Heart left ventricle (tissue), 16 donors: ENCODE data around the gene TTLL9. TPM values are rescaled to one million over a fixed set of nuclear protein-coding genes. Genes with fewer than 3 reads are reported as not detected.

Source experiments
- ATAC-seq, 4 donors: fragments of 200-7000 bp; cut with Tn5 transposase; one replicate each; pipeline ENCODE4 v1.9.1; 2020 to 2022; ENCODE audit warnings: moderate library complexity in 4 of 4, mild to moderate bottlenecking in 3 of 4, moderate number of reproducible peaks in 1 of 4
- DNase-seq, 5 donors: peaks; one replicate each; pipeline ENCODE4 v3.0.0-alpha.2; 2020
- H3K27ac ChIP-seq, 12 donors: fragments of 200-600 bp; sonication (generic) in 4 of 12; one replicate each; pipeline versions ENCODE4 v1.5.0 to v1.8.0; 2016 to 2022; ENCODE audit warnings: mild to moderate bottlenecking in 2 of 12
- H3K27me3 ChIP-seq, 9 donors: fragments of 200-600 bp; sonication (generic) in 2 of 9; one replicate each; pipeline versions ENCODE4 v1.5.1 to v1.8.0; 2016 to 2022; ENCODE audit warnings: mild to moderate bottlenecking in 3 of 9
- H3K36me3 ChIP-seq, 9 donors: fragments of 200-600 bp; sonication (generic) in 2 of 9; one replicate each; pipeline versions ENCODE4 v1.5.0 to v1.8.0; 2018 to 2022; ENCODE audit warnings: mild to moderate bottlenecking in 2 of 9
- H3K4me1 ChIP-seq, 12 donors: fragments of 200-600 bp; sonication (generic) in 4 of 12; one replicate each; pipeline versions ENCODE4 v1.5.0 to v1.8.0; 2016 to 2022; ENCODE audit warnings: mild to moderate bottlenecking in 3 of 12
- H3K4me3 ChIP-seq, 12 donors: fragments of 200-600 bp; sonication (generic) in 4 of 12; one replicate each; pipeline versions ENCODE4 v1.5.0 to v1.8.0; 2017 to 2022; ENCODE audit warnings: mild to moderate bottlenecking in 9 of 12, moderate library complexity in 4 of 12
- H3K9me3 ChIP-seq, 12 donors: fragments of 200-600 bp; sonication (generic) in 4 of 12; one replicate each; pipeline versions ENCODE4 v1.5.0 to v1.8.0; 2016 to 2022; ENCODE audit warnings: mild to moderate bottlenecking in 1 of 12
- CTCF ChIP-seq, 12 donors: fragments of 200-600 bp; sonication (generic) in 4 of 12; IDR thresholded peaks; one replicate each; pipeline versions ENCODE4 v1.5.0 to v1.8.0; 2018 to 2022; ENCODE audit warnings: antibody characterized with exemption in 12 of 12, mild to moderate bottlenecking in 5 of 12
- POLR2A ChIP-seq, 2 donors: fragments of 450-650 bp; IDR thresholded peaks; one replicate each; pipeline ENCODE4 v1.6.1; 2017; ENCODE audit warnings: antibody characterized with exemption in 2 of 2, mild to moderate bottlenecking in 2 of 2, moderate library complexity in 2 of 2
- WGBS, 4 donors: extraction: QIAGEN DNeasy Blood & Tissue Kit in 2 of 4; methylation state at CpG; one replicate each; pipeline versions ENCODE4 v1.1.5 to v1.1.7; 2013 to 2018; 5-methylcytosine and 5-hydroxymethylcytosine counted together
- intact Hi-C, 10 donors: fragments of 100-400 bp; cut with DNase I; formaldehyde crosslinking; loops; one replicate each; pipeline versions ENCODE4 v1.11.1 to v1.14.2; 2022
- polyA plus RNA-seq, 2 donors: library from polyadenylated mRNA; stranded (reverse); fragments of 200-250 nt; gene quantifications; one replicate each; pipeline ENCODE4 v1.2.3, GENCODE V29; 2013
- total RNA-seq, 9 donors: library from RNA; depleted of rRNA in 2 of 9; stranded (reverse); fragments of >200 nt in 2 of 9; fragmentation: NEBNext Ultra II Directional in 3 of 9; extraction: Animal tissue kit (Norgen Biotek cat#: 25700) in 3 of 9; gene quantifications; one replicate each; pipeline versions ENCODE4 v1.1.0 to v1.2.4, GENCODE V29; 2016 to 2023
- donor health status: ischemic (EF 13 %, LVEDD 7.1; RV severe dilation, severe dysfunction).
- donor health status: healthy with polysubstance abuse.
- donor health status: DM: no; HTN: yes; CAD: no.
- donor health status: DM: no; HTN: no; CAD: no.
- donor health status: ischemic (EF 25% LVEDD 6.9; RV normal size, moderate dysfunction).
- donor health status: ischemic (EF 25% LVEDD 5.7; RV mildly dilated, moderate dysfunction).
- donor health status: healthy.
- donor health status: DM: yes; HTN: yes; CAD: no.
- donor health status: ischemic (EF 35%, LVEDD 5.7; RV mildly dilated, moderate dysfunction).
- donor health status: nonischemic (EF 11% LVEDD 7.7; RV severe dilation, severe dysfunction).
- donor health status: DM: yes; HTN: yes; CAD: no.
- donor health status: PGD.
- donor health status: ischemic (EF 29% LVEDD 5.4; RV normal size, mild dysfunction).
- donor health status: nonischemic (EF 23%, LVEDD 6.1; RV moderate dilation, normal function).

Gene TTLL9
- total and polyA plus RNA-seq, 11 donors = not detected

- TF ChIP-seq POLR2A (IDR thresholded peaks at IDR 0.05) (no peak), CTCF (IDR thresholded peaks at IDR 0.05) (no peak)
- Histone ChIP-seq H3K4me3 (no peak overlapping the region), H3K9me3 (no peaks in the 10 kb centered on the region), H3K4me1 (no peaks in the 10 kb centered on the region), H3K27ac (no peak overlapping the region), H3K27me3 (no peaks in the 10 kb centered on the region), H3K36me3 (no peaks in the 10 kb centered on the region)
- no peak for DNase-seq
- intact Hi-C loops = no loop called here
- WGBS, 4 donors = 69 to 82% (median 77%) methylated on average over 7 to 8 of the region's 8 CpGs
- no peak for ATAC-seq
Measured at GRCh38 chr20:31934968-31935764, 64.7 kb downstream of the TTLL9 start.

GRCh38 chr20:31936420-31936819, 66.0 kb downstream of the TTLL9 start:
- no peak for DNase-seq
- intact Hi-C loops = no loop called here

GRCh38 chr20:31937820-31938219, 67.4 kb downstream of the TTLL9 start:
- no peak for TF ChIP-seq POLR2A (IDR thresholded peaks at IDR 0.05)
- no peak for TF ChIP-seq CTCF (IDR thresholded peaks at IDR 0.05)
- H3K9me3 ChIP-seq = no peaks in the 10 kb centered on the region
- peaks cover 0 to 7% (median 0%) of the 10 kb centered on the region in 9 donors for H3K36me3 ChIP-seq
- no peak overlapping the region for H3K4me3 ChIP-seq
- WGBS, 4 donors = 41 to 68% (median 57%) methylated on average over 1 of the region's 1 CpG
- H3K4me1 ChIP-seq = peaks cover 0 to 8% (median 1%) of the 10 kb centered on the region in 12 donors
- H3K27me3 ChIP-seq = no peaks in the 10 kb centered on the region
- no peak overlapping the region for H3K27ac ChIP-seq
- ATAC-seq = no peak
- intact Hi-C loops = no loop called here
- no peak for DNase-seq

More at GRCh38 chr20:31936420-31936819, 66.0 kb downstream of the TTLL9 start:
- no peak for ATAC-seq
- no peaks in the 10 kb centered on the region for H3K36me3 ChIP-seq
- no peaks in the 10 kb centered on the region for H3K4me1 ChIP-seq
- H3K27ac ChIP-seq = no peak overlapping the region
- no peaks in the 10 kb centered on the region for H3K27me3 ChIP-seq
- 66 to 85% (median 78%) methylated on average over 4 of the region's 4 CpGs for WGBS, 4 donors
- H3K9me3 ChIP-seq = no peaks in the 10 kb centered on the region
- H3K4me3 ChIP-seq = no peak overlapping the region
- TF ChIP-seq POLR2A (IDR thresholded peaks at IDR 0.05) (no peak), CTCF (IDR thresholded peaks at IDR 0.05) (no peak)

- H3K4me3 ChIP-seq = no peak overlapping the region
- H3K27me3 ChIP-seq = no peaks in the 10 kb centered on the region
- ATAC-seq (no peak), DNase-seq (no peak)
- H3K9me3 ChIP-seq = no peaks in the 10 kb centered on the region
- no peak overlapping the region for H3K27ac ChIP-seq
- H3K4me1 ChIP-seq = peaks cover 0 to 18% (median 6%) of the 10 kb centered on the region in 12 donors
- H3K36me3 ChIP-seq = peaks cover 0 to 23% (median 8%) of the 10 kb centered on the region in 9 donors
- intact Hi-C loops = no loop called here
- 92 to 96% (median 93%) methylated on average over 2 of the region's 2 CpGs for WGBS, 4 donors
- TF ChIP-seq CTCF (IDR thresholded peaks at IDR 0.05) (no peak), POLR2A (IDR thresholded peaks at IDR 0.05) (no peak)
Measured at GRCh38 chr20:31939661-31940060, 69.2 kb downstream of the TTLL9 start.
